NCI-H446 treated with DMSO at 0.1 percent for 48 hours (cell line): ENCODE measurements around the gene COA6.

Experiments used
- DNase-seq: peaks from one replicate; lab custom pipeline; 2025; lab: John Stamatoyannopoulos, UW

Gene COA6

GRCh38 chr1:234412830-234413229 is 39.6 kb downstream of the COA6 start:
- DNase-seq, result no peak

DNA sequence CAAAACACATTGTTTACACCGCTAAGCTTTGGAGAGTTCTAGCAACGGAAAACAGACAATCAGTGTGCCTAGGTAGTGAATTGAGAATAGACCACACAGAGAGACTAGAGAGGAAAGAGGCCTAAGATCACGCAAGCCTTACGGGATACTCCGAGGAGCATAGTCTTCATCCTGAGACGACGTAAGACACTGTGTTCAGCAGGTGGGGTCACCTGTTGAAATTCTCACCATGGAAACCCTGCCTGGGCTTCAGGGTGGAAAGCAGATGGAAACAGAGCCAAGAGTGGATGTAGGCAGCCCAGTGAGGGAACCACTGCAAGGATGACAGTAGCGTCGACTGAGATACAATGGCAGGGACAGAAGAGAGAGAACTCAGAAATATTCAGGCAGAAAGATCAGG is 40.2 kb downstream of the COA6 start:
- no peak for DNase-seq

GRCh38 chr1:234413990-234414389 is 40.7 kb downstream of the COA6 start:
- DNase-seq, result no peak

DNA sequence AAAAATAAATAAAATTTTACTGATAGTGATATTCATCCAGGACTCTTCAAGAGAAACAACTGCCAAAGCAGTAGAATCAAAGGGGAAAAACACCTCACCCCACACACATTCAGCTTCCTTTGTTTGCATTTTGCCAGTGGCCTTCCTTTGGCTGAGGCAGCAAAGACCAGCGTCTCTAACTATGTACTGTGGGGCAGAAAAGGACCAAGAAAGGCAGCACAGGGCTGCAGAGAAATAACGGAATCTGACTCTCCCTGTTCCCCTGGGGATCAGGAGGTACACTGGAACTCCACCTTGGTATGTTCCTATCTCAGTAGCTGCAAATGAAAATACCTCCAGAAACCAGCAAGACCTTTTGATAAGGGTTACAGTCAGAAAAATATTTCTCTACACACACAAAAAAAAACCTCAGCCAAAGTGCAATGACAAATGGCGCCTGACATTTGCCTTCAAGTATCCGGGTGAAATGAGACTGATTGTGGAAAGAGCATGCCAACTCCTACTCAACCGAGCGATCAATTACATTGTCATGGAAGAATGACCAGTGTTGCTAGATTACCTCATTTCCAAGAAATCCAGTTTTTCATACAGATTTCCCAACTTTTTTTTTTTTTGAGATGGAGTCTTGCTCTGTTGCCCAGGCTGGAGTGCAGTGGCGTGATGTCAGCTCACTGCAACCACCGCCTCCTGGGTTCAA is 54.8 kb downstream of the COA6 start:
- no peak for DNase-seq

- no peak for DNase-seq
These were observed 56.2 kb downstream of the COA6 start for GRCh38 chr1:234429434-234429806.

- no peak for DNase-seq
These were observed 57.4 kb downstream of the COA6 start for GRCh38 chr1:234430691-234431090.

- no peak for DNase-seq
These were observed 58.0 kb downstream of the COA6 start for GRCh38 chr1:234431255-234431654.

DNA sequence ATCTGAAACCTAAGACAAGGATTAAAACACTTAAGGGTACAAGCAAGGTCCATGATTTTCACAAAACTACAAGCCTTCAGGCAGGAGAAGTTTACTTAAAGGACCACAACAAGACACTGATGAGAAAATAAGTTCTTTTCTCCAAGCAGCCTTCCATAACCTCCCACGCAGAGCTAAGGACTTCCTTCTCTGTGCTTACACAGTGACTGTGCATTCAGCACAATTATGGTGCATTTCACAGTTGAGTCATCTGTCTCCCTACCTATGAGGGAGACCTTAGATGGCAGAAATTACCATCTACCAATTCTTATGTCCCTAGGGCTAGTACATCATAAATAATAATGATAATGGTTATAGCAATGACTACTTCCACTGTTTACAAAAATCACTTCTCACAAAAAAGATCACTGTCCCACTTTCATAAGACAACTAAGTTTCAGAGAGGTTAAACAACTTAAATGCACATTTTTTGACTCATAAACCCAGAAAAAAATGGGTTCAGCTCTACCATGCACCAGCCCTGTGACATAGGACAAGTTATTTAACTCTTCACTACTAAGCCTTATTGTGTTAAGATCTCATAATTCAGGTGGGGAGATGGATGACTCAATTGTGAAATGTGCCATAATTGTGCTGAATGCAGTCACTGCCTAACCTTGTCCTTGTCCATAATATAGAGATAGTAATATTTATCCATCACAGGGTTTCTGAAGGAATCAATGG is 60.5 kb downstream of the COA6 start:
- no peak for DNase-seq
